Uterus (tissue), 4 donors: ENCODE measurements around the gene LDLRAD2. TPM values are rescaled to one million over a fixed set of nuclear protein-coding genes. Genes with fewer than 3 reads are reported as not detected.

ENCODE experiments used
- DNase-seq, 2 donors: peaks; one replicate each; pipeline ENCODE4 v3.0.0-alpha.2; 2019 to 2020
- H3K27ac ChIP-seq, 2 donors: fragments of 200-600 bp; sonication (generic); 1 replicate in 1 of 2; 2 replicates in 1 of 2; pipeline ENCODE4 v1.5.1; 2016 to 2018
- H3K27me3 ChIP-seq, 2 donors: fragments of 200-600 bp; sonication (generic); one replicate each; pipeline ENCODE4 v1.5.1; 2018 to 2019; ENCODE audit warnings: control low read depth in 1 of 2
- H3K36me3 ChIP-seq, 2 donors: fragments of 200-600 bp; sonication (generic); one replicate each; pipeline ENCODE4 v1.5.1; 2019; ENCODE audit warnings: control low read depth in 1 of 2
- H3K4me1 ChIP-seq, 2 donors: fragments of 200-600 bp; sonication (generic); one replicate each; pipeline ENCODE4 v1.5.1; 2018 to 2019; ENCODE audit warnings: control low read depth in 1 of 2
- H3K4me3 ChIP-seq, 2 donors: fragments of 200-600 bp; sonication (generic); 1 replicate in 1 of 2; 2 replicates in 1 of 2; pipeline ENCODE4 v1.5.1; 2018 to 2019; ENCODE audit warnings: mild to moderate bottlenecking in 1 of 2
- H3K9me3 ChIP-seq, 2 donors: fragments of 200-600 bp; sonication (generic); one replicate each; pipeline ENCODE4 v1.5.1; 2019; ENCODE audit warnings: control low read depth in 1 of 2
- POLR2A ChIP-seq, 2 donors: fragments of 450-650 bp; IDR thresholded peaks; one replicate each; pipeline ENCODE4 v1.6.1; 2016; ENCODE audit warnings: antibody characterized with exemption in 2 of 2, mild to moderate bottlenecking in 1 of 2, moderate library complexity in 1 of 2
- intact Hi-C: fragments of 100-400 bp; cut with DNase I; formaldehyde crosslinking; loops from one replicate; pipeline ENCODE4 v1.15.1; 2023; ENCODE audit warnings: low total_unique reads
- total RNA-seq, 4 donors: library from RNA; depleted of rRNA in 3 of 4; stranded (reverse); fragments of >200 nt in 3 of 4; gene quantifications; one replicate each; pipeline versions ENCODE4 v1.1.0 to v1.2.4, GENCODE V29; 2014 to 2023
- TF ChIP-seq, protein P1 (sequence below), 4 experiments: fragments of 200-600 bp in 2 of 4; fragments of 450-650 bp in 2 of 4; sonication (generic) in 2 of 4; IDR thresholded peaks; one replicate each; pipeline ENCODE4 v1.5.1; 2016 to 2019; ENCODE audit warnings: antibody characterized with exemption in 4 of 4, mild to moderate bottlenecking in 2 of 4, moderate library complexity in 1 of 4
- donor health status: DM: yes; HTN: yes; CAD: no.

Gene LDLRAD2
- total RNA-seq, 4 donors from 2014 or later = 0.48 TPM; not detected in 3

DNA sequence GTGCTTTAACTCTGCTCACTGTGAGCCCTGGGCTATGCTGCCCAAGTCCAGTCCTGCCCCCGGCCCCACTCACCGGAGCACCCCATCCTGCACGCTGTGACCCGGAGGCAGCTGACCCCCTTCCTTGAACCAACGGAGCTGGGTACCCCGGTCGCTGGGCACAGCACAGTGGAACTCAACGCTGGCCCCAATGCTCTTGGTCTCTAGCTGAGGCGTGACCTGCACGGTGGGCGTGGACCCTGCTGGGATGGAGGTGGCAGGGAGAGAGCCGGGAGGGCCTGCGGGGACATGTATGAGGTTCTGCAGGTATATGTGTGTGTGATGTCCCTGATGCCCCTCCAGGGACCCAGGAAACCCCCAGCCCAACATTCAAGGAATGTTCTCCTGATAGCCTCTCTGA is 24.7 kb downstream of the LDLRAD2 start:
- H3K4me3 ChIP-seq = no peak overlapping the region
- TF ChIP-seq, protein P1, sequence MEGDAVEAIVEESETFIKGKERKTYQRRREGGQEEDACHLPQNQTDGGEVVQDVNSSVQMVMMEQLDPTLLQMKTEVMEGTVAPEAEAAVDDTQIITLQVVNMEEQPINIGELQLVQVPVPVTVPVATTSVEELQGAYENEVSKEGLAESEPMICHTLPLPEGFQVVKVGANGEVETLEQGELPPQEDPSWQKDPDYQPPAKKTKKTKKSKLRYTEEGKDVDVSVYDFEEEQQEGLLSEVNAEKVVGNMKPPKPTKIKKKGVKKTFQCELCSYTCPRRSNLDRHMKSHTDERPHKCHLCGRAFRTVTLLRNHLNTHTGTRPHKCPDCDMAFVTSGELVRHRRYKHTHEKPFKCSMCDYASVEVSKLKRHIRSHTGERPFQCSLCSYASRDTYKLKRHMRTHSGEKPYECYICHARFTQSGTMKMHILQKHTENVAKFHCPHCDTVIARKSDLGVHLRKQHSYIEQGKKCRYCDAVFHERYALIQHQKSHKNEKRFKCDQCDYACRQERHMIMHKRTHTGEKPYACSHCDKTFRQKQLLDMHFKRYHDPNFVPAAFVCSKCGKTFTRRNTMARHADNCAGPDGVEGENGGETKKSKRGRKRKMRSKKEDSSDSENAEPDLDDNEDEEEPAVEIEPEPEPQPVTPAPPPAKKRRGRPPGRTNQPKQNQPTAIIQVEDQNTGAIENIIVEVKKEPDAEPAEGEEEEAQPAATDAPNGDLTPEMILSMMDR (IDR thresholded peaks at IDR 0.05) = no peak
- TF ChIP-seq POLR2A (IDR thresholded peaks at IDR 0.05) = no peak
- H3K27ac ChIP-seq = no peak overlapping the region
- no peaks in the 10 kb centered on the region for H3K27me3 ChIP-seq
- H3K36me3 ChIP-seq = no peaks in the 10 kb centered on the region
- intact Hi-C loops = no loop called here
- DNase-seq = no peak
- H3K9me3 ChIP-seq = peaks cover 0 to 8% of the 10 kb centered on the region in 2 donors
- H3K4me1 ChIP-seq = no peaks in the 10 kb centered on the region

DNA sequence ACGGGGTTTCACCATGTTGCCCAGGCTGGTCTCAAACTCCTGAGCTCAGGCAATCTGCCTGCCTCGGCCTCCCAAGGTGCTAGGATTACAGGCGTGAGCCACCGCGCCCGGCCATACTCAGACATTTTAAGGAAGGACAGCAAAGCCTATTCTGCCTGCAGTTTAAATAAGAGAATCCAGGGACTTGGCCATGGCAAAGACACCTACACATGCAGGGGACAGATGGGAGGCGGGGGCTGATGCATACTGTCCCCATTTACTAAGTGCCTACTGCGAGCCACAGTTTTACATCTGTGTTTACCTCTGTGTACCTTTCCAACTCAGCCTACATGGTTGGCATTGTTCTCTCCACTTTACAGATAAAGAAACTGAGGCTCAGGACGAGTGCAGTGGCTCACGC is 25.4 kb downstream of the LDLRAD2 start:
- H3K27ac ChIP-seq = no peak overlapping the region
- H3K4me3 ChIP-seq = no peak overlapping the region
- intact Hi-C loops = no loop called here
- H3K27me3 ChIP-seq = no peaks in the 10 kb centered on the region
- TF ChIP-seq POLR2A (IDR thresholded peaks at IDR 0.05) = no peak
- TF ChIP-seq, protein P1 (IDR thresholded peaks at IDR 0.05) = no peak
- DNase-seq = no peak
- H3K9me3 ChIP-seq = peaks cover 0 to 8% of the 10 kb centered on the region in 2 donors
- H3K4me1 ChIP-seq = no peaks in the 10 kb centered on the region
- no peaks in the 10 kb centered on the region for H3K36me3 ChIP-seq

DNA sequence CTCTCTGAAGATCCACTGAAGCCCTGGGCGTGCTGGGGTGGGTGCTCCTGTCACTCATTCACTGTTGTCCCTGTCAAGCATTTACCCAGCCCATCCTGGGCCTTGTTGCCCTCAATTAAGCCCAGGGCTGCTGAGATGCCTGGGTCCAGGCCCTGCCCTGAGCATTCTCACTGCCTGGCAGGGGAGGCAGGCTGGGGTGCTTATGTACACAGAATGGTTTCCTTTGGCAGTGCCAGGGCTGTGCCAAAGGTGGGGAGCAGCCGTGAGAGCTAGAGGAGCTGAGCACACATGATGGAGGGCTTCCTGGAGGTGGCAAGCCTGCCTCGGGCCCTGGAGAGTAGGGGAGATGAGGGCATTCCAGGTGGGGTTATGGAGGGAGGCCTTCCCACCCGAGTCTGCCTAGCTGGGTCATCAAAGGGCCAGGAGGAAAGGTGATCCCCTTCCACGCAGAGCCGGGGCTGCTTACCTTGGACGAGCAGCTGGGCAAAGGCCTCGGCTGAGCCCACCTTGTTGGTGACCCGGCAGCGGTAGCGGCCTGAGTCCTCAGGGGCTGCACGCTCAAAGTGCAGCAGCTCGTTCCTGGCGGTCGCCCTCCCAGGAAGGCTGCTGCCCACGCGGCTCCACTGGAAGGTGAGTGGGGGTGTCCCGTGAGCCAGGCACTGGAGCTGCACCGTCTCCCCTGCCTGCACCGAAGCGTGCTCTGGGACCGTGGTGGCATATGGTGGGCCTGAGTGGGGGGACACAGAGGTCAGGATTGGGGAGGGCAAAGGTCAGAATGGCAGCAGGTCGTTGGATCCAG is 26.5 kb downstream of the LDLRAD2 start:
- H3K36me3 ChIP-seq = no peaks in the 10 kb centered on the region
- no peaks in the 10 kb centered on the region for H3K4me1 ChIP-seq
- no peak for DNase-seq
- H3K4me3 ChIP-seq = no peak overlapping the region
- H3K27ac ChIP-seq = no peak overlapping the region
- intact Hi-C loops = no loop called here
- TF ChIP-seq, protein P1 (IDR thresholded peaks at IDR 0.05) = no peak
- no peak for TF ChIP-seq POLR2A (IDR thresholded peaks at IDR 0.05)
- H3K27me3 ChIP-seq = no peaks in the 10 kb centered on the region
- peaks cover 0 to 8% of the 10 kb centered on the region in 2 donors for H3K9me3 ChIP-seq

DNA sequence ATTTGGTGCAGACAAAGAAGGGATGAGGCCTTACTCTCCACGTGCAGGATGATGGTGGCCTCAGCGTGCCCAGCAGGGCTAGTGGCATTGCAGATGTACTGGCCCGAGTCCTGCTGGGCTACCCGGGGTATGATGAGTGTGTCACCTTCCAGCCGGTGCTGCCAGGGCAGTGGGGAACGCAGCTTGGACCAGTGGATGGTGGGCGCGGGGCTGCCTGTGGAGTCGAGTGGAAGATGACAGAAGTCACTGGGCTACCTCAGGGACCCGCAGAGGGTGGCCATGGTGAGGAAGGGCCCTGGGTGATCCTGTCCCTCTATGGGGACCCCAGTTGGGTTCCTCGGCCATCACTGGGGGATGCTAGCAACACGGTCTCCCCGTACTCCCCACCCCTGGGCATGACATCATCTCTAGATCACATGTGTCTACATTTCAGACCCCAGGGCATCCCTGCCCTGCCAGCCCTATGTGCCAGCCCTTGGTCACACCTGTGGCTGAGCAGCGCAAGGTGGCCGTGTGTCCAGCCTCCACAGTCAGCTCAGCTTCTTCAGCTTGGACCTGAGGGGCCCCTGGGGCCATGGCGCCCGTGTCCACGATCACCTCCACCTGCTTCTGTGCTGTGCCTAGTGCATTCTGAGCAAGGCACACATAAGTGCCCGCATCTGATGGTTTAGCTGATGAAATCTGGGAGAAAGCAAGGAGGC is 27.4 kb downstream of the LDLRAD2 start:
- DNase-seq = no peak
- H3K9me3 ChIP-seq = peaks cover 0 to 4% of the 10 kb centered on the region in 2 donors
- H3K4me1 ChIP-seq = no peaks in the 10 kb centered on the region
- TF ChIP-seq, protein P1 (IDR thresholded peaks at IDR 0.05) = no peak
- TF ChIP-seq POLR2A (IDR thresholded peaks at IDR 0.05) = no peak
- intact Hi-C loops = no loop called here
- H3K4me3 ChIP-seq = no peak overlapping the region
- H3K27ac ChIP-seq = no peak overlapping the region
- H3K27me3 ChIP-seq = no peaks in the 10 kb centered on the region
- no peaks in the 10 kb centered on the region for H3K36me3 ChIP-seq

DNA sequence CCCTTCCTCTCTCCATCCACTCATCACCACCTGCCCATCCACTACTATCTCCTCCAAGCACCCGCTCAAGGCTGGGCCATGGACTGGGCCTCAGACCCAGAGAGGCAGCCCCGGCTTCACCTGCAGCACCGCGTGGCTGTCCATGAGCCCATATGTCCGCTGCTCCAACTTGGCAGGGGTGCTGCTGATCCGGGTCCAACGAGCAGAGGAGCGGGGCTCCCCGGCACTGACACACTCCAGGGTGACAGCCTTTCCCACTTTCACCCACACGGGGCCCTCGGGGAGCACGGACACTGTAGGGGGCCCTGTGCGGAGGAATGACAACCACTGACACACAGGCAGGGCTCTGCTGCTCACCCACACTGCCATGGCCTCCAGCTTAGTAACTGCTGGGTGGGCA is 28.9 kb downstream of the LDLRAD2 start:
- no peak for DNase-seq
- intact Hi-C loops = no loop called here
- Histone ChIP-seq H3K4me1 (no peaks in the 10 kb centered on the region), H3K36me3 (no peaks in the 10 kb centered on the region), H3K27me3 (no peaks in the 10 kb centered on the region), H3K4me3 (no peak overlapping the region), H3K9me3 (no peaks in the 10 kb centered on the region), H3K27ac (no peak overlapping the region)
- TF ChIP-seq POLR2A (IDR thresholded peaks at IDR 0.05) = no peak
- TF ChIP-seq, protein P1 (IDR thresholded peaks at IDR 0.05) = no peak
